H1 (cell line): ENCODE results near the gene NETO1. TPM values are rescaled to one million over a fixed set of nuclear protein-coding genes. Genes with fewer than 3 reads are reported as not detected.

Experiments
- CREB1 ChIP-seq: IDR thresholded peaks from 2 replicates; pipeline ENCODE4 v1.6.1; 2012; ENCODE audit warnings: inconsistent platforms
- HDAC6 ChIP-seq: IDR thresholded peaks from one replicate; pipeline ENCODE4 v1.7.1; 2012; ENCODE audit warnings: low read depth, mild to moderate bottlenecking, inconsistent platforms, low read length, moderate library complexity
- KDM1A ChIP-seq: fragments of 200-600, 300-600 bp; sonication (generic); IDR thresholded peaks from 2 replicates; pipeline ENCODE4 v1.7.1; 2016; ENCODE audit warnings: mild to moderate bottlenecking, low read length, borderline replicate concordance
- KDM4A ChIP-seq: IDR thresholded peaks from one replicate; pipeline ENCODE4 v1.7.1; 2012; ENCODE audit warnings: low read depth, mild to moderate bottlenecking, moderate library complexity, low read length, inconsistent platforms; ENCODE audit not compliant: severe bottlenecking
- KDM5A ChIP-seq: fragments of 200-600 bp; IDR thresholded peaks from 2 replicates; pipeline ENCODE4 v1.7.1; 2012; ENCODE audit warnings: mild to moderate bottlenecking, low read length, inconsistent platforms, mixed read lengths
- SAP30 ChIP-seq: fragments of 300-600 bp; sonication (generic); IDR thresholded peaks from 2 replicates; pipeline ENCODE4 v1.7.1; 2012; ENCODE audit warnings: low read length, moderate library complexity, mild to moderate bottlenecking, inconsistent platforms; ENCODE audit not compliant: insufficient read depth, insufficient replicate concordance
- SRF ChIP-seq: IDR thresholded peaks from 2 replicates; pipeline ENCODE4 v1.6.1; 2011; ENCODE audit warnings: mild to moderate bottlenecking, low read depth, low read length, moderate library complexity
- polyA plus RNA-seq, 7 experiments: library from polyadenylated mRNA; depleted of rRNA in 3 of 7; stranded (reverse) in 5 of 7; unstranded in 2 of 7; fragments of >200 nt in 5 of 7; fragments of 200-250 nt in 2 of 7; gene quantifications; 1 replicate in 5 of 7; 2 replicates in 1 of 7; 4 replicates in 1 of 7; pipeline versions ENCODE4 v1.2.1 to v1.2.3, GENCODE V29; 2011 to 2013; ENCODE audit warnings: missing spikeins in 2 of 7, mixed read lengths in 2 of 7
- total RNA-seq: library from RNA; stranded (reverse); fragmentation: NEBNext Ultra II Directional; extraction: Animal tissue kit (Norgen Biotek cat#: 25700); gene quantifications from 2 replicates; pipeline ENCODE4 v1.2.1, GENCODE V29; 2021
- TF ChIP-seq, protein P1 (sequence below), 3 experiments: IDR thresholded peaks; 1 replicate in 2 of 3; 2 replicates in 1 of 3; pipeline versions ENCODE4 v1.5.1 to v1.6.1; 2011; ENCODE audit warnings: low read length in 3 of 3, mild to moderate bottlenecking in 3 of 3, inconsistent platforms in 2 of 3, low read depth in 1 of 3, moderate library complexity in 1 of 3; ENCODE audit not compliant: insufficient read depth in 1 of 3; ENCODE audit errors: control extremely low read depth in 1 of 3
- TF ChIP-seq, protein P2 (sequence below): IDR thresholded peaks from 2 replicates; pipeline ENCODE4 v1.6.1; 2012; ENCODE audit warnings: inconsistent platforms
- TF ChIP-seq, protein P3 (sequence below): IDR thresholded peaks from 2 replicates; pipeline ENCODE4 v1.6.1; 2011; ENCODE audit warnings: low read length, improper control_type of control experiment

NETO1 gene
- total and polyA plus RNA-seq, 2 of the 8 experiments (the other 6 are each of a cell fraction or from before 2014, with no cell fraction given), result 3.0 to 19.3 TPM

DNA sequence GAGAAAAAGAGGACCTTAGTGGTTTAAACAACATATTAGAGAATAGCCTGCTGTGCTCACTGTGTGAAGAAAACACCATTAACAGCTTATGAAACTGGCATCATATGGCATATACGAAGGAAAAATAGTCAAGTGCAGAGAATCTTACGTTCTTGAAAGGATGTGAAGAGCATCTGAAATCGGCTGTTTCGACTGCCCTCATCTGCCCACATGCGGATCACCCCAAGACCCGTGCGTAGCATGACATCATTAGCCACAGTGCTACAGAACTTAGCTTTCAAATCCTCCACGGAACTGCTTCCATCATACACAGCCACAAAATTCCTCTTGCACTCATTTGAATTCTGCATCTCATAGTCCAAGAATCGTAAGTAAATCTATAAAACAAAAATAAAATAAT is 84.3 kb downstream of the NETO1 start (continued):
- TF ChIP-seq, protein P1, sequence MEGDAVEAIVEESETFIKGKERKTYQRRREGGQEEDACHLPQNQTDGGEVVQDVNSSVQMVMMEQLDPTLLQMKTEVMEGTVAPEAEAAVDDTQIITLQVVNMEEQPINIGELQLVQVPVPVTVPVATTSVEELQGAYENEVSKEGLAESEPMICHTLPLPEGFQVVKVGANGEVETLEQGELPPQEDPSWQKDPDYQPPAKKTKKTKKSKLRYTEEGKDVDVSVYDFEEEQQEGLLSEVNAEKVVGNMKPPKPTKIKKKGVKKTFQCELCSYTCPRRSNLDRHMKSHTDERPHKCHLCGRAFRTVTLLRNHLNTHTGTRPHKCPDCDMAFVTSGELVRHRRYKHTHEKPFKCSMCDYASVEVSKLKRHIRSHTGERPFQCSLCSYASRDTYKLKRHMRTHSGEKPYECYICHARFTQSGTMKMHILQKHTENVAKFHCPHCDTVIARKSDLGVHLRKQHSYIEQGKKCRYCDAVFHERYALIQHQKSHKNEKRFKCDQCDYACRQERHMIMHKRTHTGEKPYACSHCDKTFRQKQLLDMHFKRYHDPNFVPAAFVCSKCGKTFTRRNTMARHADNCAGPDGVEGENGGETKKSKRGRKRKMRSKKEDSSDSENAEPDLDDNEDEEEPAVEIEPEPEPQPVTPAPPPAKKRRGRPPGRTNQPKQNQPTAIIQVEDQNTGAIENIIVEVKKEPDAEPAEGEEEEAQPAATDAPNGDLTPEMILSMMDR (IDR thresholded peaks at IDR 0.05; ENCODE audit: control extremely low read depth in 1 of 3, insufficient read depth in 1 of 3, low read depth in 1 of 3, low read length in 3 of 3), result no peak
- TF ChIP-seq KDM4A, result no peak
- no peak for TF ChIP-seq CREB1
- TF ChIP-seq SRF, result no peak
- no peak for TF ChIP-seq KDM5A
- no peak for TF ChIP-seq HDAC6
- TF ChIP-seq KDM1A, result no peak
- TF ChIP-seq, protein P2, sequence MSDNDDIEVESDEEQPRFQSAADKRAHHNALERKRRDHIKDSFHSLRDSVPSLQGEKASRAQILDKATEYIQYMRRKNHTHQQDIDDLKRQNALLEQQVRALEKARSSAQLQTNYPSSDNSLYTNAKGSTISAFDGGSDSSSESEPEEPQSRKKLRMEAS, result no peak
- TF ChIP-seq, protein P3, sequence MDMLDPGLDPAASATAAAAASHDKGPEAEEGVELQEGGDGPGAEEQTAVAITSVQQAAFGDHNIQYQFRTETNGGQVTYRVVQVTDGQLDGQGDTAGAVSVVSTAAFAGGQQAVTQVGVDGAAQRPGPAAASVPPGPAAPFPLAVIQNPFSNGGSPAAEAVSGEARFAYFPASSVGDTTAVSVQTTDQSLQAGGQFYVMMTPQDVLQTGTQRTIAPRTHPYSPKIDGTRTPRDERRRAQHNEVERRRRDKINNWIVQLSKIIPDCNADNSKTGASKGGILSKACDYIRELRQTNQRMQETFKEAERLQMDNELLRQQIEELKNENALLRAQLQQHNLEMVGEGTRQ, result no peak
- no peak for TF ChIP-seq SAP30
